Stimulated activated CD8-positive, alpha-beta memory T cell treated with anti-CD3 and anti-CD28 coated beads, Interleukin-7, amount 100 ng/mL, for 24 hours (primary cell): ENCODE data around the gene OPTN.
"Not testable (repeated sequence)": the region's sequence is repeated elsewhere in the genome, so short reads cannot be mapped to it uniquely, and the experiment has no call there.

Experiments used
- DNase-seq: peaks from one replicate; pipeline ENCODE4 v3.0.0-alpha.2; 2020; ENCODE audit warnings: low read depth

The OPTN gene

DNA sequence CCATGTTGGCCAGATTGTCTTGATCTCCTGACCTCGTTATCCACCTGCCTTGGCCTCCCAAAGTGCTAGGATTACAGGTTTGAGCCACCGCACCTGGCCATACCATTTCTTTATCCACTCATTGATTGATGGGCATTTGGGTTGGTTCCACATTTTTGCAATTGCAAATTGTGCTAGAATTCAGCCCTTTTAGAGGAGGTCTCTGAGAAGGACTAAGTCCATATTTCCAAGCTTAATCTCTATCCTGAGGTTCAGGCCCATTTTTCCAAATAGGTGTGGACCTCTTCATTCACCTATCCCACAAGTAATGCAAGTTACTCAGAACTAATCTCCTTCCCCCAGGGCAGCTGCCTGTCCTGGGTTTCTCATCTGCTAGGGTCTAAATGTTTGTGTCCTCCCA lies 9.7 kb upstream of the OPTN start:
- DNase-seq, result no peak

DNA sequence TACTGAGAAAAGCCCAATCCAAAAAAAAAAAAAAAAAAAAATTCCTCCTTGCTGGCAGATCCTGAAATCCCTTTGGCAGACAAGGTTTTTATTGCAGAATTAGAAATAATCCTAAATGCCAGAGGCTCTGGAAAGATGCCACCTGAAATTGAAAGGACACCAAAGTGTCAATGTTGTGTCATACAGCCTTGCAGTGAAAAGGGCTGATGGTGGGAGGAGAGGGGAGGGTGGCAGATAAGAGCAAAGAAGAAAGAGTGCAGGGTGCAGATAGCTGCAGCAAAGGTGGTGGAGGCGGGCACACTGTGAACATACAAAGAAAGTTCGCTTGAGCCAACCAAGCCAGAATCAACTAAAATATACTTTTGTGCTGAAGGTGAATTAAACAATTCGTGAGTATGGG lies 8.2 kb upstream of the OPTN start:
- no peak for DNase-seq

DNA sequence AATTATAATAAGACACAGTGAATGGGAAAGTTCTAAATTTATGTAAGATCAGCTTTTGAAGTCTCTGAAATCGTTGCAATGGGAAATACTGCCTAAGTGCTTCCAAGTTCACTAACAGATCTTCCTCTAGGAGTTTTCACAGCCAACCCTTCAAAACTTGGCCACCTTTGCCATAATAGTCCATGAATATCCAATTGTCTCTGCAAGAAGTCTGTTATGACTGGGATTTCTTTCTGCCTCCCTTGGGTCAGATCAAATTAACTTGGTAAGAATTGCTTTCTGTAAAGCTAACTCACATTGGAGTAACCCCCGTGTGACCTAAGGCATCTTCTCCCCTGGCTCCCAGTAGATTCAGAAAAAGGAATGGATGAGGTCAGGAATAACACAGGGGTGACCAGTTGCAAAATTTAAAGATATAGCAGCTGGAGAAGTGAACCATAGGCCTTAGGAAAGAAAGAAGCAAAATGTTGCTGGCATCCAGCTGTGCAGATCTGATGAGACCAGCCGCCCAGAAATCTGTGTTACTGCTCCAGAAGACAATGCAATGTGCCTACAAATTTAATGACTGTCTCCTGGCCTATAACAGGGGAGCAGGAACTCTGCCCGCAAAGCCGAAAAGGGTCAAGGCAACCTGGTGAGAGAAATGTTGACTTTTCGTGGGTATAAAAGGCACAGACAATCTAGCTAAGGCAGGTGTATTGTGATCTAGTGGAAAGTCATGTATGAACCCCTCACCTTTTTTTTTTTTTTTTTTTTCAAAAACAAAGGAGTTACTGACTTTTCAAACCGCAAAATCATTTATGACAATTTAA lies 7.5 kb upstream of the OPTN start:
- no peak for DNase-seq

DNA sequence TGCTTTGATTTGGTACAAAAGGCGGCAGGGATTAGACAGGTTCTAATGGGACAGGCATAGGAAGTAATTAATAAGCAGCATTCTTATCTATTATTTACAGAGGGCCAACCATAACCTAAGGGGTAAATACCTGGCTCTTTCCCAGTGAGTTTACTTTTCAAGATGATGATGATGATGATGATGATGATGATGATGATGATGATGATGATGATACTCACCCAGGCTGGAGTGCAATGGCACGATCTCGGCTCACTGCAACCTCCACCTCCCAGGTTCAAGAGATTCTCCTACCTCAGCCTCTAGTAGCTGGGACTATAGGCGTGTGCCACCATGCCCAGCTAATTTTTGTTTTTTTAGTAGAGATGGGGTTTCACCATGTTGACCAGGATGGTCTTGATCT lies 5.9 kb upstream of the OPTN start:
- not testable (repeated sequence) for DNase-seq

DNA sequence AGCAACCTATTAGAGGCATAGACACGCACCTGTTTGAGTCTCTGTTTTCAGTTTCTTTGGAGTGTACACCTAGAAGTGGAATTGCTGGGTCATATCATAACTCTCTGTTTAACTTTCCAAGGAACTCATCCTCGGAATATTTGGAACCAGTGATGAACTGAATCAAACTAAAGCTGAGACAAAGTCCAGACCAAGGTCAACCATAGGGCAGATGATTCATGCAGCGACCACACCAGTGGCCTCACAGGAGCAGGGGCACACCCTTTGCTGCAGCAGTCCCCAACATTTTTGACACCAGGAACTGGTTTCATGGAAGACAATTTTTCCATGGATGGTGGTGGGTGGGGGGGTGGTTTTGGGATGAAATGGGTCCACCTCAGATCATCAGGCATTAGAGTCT lies 4.9 kb upstream of the OPTN start:
- DNase-seq, result no peak

DNA sequence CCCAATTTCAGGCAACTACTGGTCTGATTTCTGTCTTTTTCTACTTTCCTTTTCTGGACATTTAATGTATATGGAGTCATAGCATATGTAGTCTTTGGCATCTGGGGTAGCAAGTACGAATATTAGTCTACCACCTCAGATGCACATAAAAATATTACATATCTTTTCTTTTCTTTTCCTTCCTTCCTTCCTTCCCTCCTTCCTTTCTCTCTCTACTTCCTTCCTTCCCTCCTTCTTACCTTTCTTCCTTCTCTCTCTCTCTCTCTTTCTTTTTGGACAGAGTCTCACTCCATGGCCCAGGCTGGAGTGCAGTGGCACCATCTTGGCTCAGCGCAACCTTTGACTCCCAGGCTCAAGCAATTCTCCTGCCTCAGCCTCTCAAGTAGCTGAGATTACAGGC lies 4.0 kb upstream of the OPTN start:
- no peak for DNase-seq

DNA sequence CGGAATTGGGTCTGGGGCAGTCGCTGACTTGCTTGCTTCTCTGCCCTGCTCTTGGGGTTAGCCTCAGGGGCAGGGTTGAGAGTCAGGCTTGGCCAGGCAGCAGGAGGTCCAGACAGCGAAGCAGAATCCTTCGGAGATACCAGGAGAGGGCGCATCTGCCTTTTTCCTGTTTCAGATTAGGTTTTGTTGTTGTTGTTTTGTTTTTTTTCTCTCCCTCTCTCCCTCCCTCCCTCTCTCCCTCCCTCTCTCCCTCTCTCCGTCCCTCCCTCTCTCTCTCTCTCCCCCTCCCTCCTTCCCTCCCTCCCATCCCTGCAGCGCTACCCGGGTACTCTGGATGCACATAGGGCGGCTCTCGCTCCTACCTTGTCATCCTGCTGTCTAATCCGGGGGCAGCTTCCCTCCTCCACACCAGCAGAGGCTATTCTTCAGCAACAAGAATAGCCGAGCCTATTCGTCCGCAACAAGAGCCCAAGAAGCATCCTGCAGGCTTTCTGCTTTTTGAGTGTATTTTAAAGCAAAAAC lies 758 bp upstream of the OPTN start:
- no peak for DNase-seq

DNA sequence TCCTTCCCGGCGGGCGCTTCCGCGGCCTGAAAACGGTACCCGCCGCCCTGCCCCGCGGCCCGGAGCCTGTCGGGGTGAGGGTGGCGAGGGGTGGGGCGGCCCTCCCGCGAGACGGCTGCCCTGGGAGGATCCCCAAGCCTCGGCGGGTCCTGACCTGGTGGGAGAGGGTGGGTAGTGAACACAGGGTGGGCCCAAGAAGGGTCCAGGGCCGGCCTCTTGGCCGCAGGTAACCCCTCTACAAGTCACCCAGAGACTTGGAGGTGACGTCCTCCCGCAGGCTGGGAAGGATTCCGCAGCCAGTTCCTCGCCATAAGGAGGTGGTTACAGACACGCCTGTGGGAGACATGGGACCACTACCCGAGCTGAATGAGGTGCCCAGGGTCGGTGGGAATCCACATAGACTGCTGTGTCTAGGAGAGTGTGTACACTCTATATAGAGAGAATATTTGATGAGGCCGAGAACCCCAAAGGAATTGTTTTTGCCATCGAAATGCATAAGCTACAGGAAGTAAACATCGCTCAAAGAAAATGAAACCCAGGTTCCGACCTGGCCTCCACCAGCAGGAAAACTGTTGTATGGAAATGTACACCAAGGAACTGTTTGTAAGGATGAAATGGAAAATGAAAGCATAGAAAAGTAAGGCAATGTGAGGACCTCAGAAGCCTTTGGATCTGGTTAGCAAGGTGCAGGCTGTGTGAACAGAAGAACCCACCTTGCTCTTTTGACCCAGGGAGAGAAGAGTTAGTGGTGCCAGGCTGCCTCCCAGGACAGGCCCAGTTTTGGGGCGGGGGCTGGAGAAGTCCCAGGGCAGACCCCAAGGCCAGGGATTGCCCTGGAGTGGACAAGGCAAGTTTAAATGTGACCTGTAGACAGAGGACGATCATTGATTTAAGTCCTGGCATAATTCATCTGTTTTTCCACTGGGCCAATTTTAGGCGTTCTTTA lies 659 bp downstream of the OPTN start:
- DNase-seq, result no peak

- DNase-seq, result no peak
Observed at GRCh38 chr10:13102002-13102794, 2.2 kb downstream of the OPTN start.

- DNase-seq, result no peak
Observed at GRCh38 chr10:13103554-13103953, 3.6 kb downstream of the OPTN start.

DNA sequence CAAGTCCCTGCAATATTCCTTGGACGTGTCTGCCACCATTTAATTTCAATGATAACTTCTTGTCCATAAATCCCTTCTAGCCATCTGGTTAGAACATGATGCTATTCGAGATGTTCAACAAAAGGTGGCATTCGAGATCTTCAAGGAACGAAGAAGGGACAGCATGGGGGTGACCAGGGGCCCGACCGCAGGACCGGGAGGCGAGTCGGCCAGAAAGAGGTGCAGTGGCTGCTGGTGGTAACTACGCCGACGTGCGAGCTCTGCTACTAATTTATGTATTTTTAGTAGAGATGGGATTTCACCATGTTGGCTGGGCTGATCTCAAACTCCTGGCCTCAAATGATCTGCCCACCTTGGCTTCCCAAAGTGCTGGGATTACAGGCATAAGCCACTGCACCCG lies 4.7 kb downstream of the OPTN start:
- no peak for DNase-seq

- no peak for DNase-seq
Observed at GRCh38 chr10:13105184-13105583, 5.2 kb downstream of the OPTN start.

DNA sequence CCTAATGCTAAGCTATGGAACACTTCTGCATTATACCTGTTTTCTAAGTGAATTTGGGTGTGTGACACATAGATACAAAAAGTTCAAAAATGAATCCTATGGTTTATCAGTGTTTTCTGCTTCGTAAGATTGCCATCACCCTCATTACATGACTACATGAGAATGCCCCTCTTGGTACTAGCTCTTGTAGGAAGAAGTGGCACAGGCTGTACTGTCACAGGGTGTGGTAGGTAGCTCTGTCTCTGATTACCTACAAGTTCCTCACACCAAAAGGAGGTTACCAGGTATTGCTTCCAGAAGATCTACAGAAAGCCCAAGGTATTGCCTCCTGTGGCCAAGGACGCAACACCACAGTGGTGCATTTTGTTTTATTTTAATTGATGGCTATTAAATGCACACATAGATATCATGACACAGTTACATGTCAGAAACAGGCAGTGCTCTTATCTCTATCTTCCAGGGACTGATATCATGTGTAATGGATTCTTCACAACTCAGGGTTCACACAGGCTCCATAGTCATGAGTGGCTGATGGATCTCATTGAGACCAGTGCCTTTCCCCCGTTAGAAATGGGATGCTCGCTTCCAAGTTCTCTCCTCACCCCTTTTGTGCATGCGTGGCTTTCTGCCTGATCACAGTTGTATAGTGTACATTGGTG lies 6.6 kb downstream of the OPTN start:
- no peak for DNase-seq

DNA sequence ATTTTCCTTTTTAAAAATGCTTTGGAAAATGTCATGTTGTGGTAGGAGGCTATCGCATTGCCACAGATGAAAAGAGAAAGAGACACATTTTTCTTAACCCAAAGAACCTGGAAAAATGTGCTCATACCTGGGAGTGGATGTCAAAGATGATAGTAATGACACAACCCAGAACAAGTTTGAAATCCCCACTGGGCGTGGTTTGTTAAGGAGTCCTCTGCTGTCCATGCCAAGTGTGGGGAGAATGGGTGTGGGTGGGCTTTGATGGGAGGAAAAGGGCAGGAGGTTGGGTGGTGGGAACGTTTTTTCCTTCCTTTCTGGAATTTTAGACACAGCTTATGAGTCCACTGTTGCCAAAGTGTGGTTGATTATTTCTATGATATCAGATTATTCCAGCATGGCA lies 10.9 kb downstream of the OPTN start:
- DNase-seq, result no peak

- DNase-seq, result no peak
Observed at GRCh38 chr10:13113544-13113943, 13.6 kb downstream of the OPTN start.

DNA sequence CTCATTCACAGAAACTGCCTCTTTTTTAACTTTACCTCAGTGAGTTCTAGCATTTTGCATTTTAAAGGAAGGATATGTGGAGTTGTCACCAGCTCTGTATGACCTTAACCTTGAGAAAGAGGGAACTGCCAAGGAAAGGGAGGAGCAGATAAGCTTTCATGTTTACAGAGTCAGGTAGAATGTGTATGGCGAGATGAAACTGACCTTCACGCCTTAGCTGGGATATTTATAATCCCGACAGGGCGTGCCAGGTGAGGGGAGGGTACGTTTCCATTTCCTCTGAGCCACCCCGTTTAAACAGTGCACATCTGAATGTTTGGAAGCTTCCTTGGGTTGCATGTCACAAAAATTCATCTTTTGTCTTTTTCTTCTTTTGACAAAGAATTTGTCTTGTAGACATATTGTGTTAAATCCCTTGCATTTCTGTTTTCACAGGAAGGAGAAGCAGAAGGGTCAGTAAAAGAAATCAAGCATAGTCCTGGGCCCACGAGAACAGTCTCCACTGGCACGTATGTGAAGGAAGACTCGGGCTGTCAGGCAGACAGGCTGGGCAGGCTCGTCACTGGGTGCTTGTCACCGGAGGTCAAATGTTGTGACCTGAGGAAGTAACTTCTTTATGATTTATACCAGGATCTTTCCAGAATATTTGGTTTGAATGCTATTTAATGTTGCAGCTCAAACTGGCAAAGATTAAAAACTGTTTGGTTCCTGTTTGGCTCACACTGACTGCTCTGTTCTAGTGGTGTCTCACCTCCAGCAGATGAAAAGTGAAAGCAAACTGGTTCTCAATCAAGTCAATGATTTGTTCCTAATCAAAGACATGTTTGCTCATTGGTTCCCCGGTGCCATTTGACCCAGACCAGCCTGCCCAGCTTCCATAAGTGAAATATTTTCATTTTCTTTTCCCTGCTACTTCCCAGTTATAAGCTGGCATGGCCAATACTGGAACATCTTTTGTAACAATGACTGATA lies 16.2 kb downstream of the OPTN start:
- no peak for DNase-seq

DNA sequence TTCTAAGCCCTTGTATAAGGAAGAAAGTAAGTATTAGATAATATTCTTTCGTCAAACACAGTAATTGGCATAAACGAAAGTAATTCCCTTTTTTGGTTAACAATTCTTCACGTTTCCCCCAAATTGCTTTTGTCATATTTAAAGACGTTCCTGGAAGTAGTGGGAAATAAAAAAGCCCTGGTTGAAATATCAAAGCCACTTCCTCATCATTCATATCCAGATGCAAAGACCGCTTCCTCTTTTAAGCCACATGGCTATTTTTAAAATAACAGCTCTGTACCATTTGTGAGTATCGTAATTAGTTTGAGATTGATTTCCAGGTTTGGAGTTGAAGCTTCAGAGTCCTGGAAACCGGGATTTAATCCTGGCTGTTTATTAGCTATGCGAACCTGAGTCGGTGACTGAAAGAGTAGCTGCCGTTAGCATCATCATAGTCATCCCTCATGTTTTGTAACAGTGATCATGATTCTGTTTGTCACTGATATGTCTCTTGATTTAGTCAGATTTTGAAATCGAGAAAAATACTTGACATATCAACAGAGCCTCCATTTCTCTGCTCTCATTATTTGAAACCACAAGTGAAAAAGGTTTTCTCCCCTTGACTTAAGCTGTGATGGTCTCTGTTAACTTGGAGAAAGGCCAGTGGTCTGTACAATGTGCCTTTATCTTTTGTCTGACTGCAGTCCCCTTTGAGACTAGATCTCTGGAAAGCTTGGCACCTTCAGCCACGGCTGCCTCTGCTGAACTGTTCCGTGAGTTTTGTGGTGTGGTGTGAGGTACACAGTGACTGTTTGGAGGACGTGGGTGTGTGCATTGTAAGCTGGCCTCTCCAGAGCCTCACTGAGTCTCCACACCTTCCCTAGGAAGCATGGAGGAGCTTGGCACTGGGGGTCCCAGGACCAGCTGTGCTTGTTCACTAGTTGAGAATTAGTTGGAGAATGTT lies 18.1 kb downstream of the OPTN start:
- DNase-seq, result no peak

DNA sequence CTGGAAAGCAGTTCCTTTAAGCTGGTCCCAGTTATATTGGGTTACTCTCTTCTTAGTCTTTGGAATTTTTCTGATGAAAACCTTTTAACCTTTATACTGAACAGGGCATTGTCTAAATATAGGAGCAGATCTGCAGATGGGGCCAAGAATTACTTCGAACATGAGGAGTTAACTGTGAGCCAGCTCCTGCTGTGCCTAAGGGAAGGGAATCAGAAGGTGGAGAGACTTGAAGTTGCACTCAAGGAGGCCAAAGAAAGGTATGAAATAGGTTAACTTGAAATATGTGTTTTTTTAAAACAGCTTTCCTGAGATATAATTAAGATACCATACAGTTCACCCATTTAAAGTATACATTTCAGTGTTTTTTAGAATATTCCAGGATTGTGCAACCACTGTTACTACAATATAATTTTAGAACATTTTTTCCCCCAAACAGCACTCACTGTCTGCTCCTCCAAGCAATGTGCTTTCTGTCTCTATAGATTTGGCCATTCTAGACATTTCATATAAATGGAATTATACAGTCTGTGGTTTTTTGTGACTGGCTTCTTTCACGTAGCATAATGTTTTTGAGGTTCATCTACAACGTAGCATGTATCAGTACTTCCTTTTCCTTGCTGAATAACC lies 18.9 kb downstream of the OPTN start:
- no peak for DNase-seq
